ENCODE measurements around the gene DUSP6. TPM values are rescaled to one million over a fixed set of nuclear protein-coding genes. Genes with fewer than 3 reads are reported as not detected.

Gene DUSP6
- total and polyA plus RNA-seq, 9 of the 15 experiments (the other 6 are each of a cell fraction or from before 2014, with no cell fraction given), result 0.04 to 0.60 (median 0.08) TPM; not detected in 2

DNA sequence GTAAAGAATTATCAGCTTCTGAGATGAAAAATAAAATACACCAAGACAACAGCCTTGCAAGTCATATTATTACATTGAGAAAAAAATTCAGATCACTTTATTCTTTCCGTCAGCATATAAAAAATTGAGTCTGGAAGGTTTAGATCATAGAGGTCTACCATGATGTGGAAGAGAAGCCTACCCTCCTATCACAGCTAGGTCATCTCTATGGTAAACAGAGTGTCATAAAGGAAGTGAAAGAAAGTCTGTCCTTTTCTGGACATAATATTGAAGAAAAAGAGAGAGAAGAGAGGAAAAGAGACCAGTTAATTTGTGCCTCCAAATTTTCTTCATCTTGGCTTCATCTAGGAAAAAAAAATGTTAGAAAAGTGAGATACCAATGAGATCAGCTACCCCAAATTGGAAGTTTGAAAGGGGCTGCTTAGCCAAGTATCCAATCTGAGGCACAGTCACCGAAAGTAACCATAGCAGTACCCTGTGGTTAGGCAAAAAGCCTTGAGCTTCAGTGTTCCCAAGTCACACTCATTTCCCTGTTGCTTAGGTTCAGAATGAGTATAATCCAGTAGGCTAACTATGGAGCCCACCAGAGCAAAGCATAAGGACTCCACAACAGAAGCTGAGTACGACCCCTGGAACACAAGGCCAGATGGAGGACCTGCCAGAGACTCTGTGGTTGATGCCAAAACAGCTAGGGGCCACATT is 38.1 kb downstream of the DUSP6 start:
- Histone ChIP-seq H3K27ac (ENCODE audit: extremely low read depth, low read depth, low read length) (no peak overlapping the region), H3K9me3 (replicated peaks; ENCODE audit: control insufficient read depth, insufficient read depth, low read depth, low read length) (no peaks in the 10 kb centered on the region), H3K4me1 (replicated peaks in 1 of 2; ENCODE audit: control insufficient read depth in 2 of 2, insufficient read depth in 2 of 2, low read length in 2 of 2) (no peaks in the 10 kb centered on the region; a peak in 1 of 5 replicates), H3K4me3 (no peak overlapping the region), H2AFZ (ENCODE audit: low read depth, low read length) (0 out of 2 replicates have a peak overlapping the region, but pooled peaks have one; percentile 23), H3K9ac (ENCODE audit: insufficient read depth in 1 of 2, low read depth in 2 of 2, low read length in 2 of 2) (no peak overlapping the region), H4K20me1 (replicated peaks; ENCODE audit: control insufficient read depth, insufficient read depth, low read length) (no peaks in the 10 kb centered on the region), H3K4me2 (ENCODE audit: insufficient read depth, low read length) (no peak overlapping the region), H3K27me3 (ENCODE audit: control insufficient read depth in 2 of 2, insufficient read depth in 2 of 2, low read length in 2 of 2) (no peaks in the 10 kb centered on the region), H3K9me1 (ENCODE audit: control insufficient read depth, insufficient read depth, low read length) (no peaks in the 10 kb centered on the region), H3K36me3 (ENCODE audit: control insufficient read depth, insufficient read depth, low read length) (no peaks in the 10 kb centered on the region), H3K79me2 (ENCODE audit: control insufficient read depth, insufficient read depth, low read length) (no peaks in the 10 kb centered on the region)
- ChIA-PET POLR2A (interaction anchor here (0.5 to 1.5 kb wide), 3 partner anchors 14 to 155 kb away, joined by 3 to 5 read pairs (median 3); no protein-coding TSS in a partner anchor), CTCF (ENCODE audit: low intra/inter-chr PET ratio) (no interaction called here)
- DNase-seq (ENCODE audit: extremely low read depth in 1 of 4, low spot score in 3 of 4) (no peak), ATAC-seq (no peak), FAIRE-seq (no peak)
- 13% methylated on average over 3 of the region's 3 CpGs for WGBS (ENCODE audit: insufficient coverage, low coverage, missing lambda C conversion rate)
- in situ Hi-C loops (cut with MboI) (no loop called here), intact Hi-C loops (cut with micrococcal nuclease) (no loop called here)
- BruUV-seq (replicated peaks), result no TSS peak
- TF ChIP-seq, protein P1, sequence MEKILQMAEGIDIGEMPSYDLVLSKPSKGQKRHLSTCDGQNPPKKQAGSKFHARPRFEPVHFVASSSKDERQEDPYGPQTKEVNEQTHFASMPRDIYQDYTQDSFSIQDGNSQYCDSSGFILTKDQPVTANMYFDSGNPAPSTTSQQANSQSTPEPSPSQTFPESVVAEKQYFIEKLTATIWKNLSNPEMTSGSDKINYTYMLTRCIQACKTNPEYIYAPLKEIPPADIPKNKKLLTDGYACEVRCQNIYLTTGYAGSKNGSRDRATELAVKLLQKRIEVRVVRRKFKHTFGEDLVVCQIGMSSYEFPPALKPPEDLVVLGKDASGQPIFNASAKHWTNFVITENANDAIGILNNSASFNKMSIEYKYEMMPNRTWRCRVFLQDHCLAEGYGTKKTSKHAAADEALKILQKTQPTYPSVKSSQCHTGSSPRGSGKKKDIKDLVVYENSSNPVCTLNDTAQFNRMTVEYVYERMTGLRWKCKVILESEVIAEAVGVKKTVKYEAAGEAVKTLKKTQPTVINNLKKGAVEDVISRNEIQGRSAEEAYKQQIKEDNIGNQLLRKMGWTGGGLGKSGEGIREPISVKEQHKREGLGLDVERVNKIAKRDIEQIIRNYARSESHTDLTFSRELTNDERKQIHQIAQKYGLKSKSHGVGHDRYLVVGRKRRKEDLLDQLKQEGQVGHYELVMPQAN (IDR thresholded peaks at IDR 0.05; ENCODE audit: borderline replicate concordance), result no peak
- TF ChIP-seq TAF15 (IDR thresholded peaks at IDR 0.05; ENCODE audit: low read depth, low read length) (no peak), GTF2E2 (tag; IDR thresholded peaks at IDR 0.05) (no peak), ZEB2 (IDR thresholded peaks at IDR 0.05) (no peak), GABPA (tag; conservative IDR thresholded peaks at IDR 0.05; ENCODE audit: low read depth) (peak; percentile 35; the same call in 1 of the 2 replicates), NFYB (IDR thresholded peaks at IDR 0.05; ENCODE audit: extremely low read depth, insufficient read length) (no peak), E4F1 (CRISPR knock-in tag; IDR thresholded peaks at IDR 0.05; ENCODE audit: borderline replicate concordance) (no peak), NR4A1 (CRISPR knock-in tag; IDR thresholded peaks at IDR 0.05) (no peak), NR4A1 (tag; IDR thresholded peaks at IDR 0.05) (peak; percentile 61; the same call in 1 of the 2 replicates), ZNF239 (CRISPR knock-in tag; IDR thresholded peaks at IDR 0.05) (no peak)
- TF ChIP-seq, protein P2, sequence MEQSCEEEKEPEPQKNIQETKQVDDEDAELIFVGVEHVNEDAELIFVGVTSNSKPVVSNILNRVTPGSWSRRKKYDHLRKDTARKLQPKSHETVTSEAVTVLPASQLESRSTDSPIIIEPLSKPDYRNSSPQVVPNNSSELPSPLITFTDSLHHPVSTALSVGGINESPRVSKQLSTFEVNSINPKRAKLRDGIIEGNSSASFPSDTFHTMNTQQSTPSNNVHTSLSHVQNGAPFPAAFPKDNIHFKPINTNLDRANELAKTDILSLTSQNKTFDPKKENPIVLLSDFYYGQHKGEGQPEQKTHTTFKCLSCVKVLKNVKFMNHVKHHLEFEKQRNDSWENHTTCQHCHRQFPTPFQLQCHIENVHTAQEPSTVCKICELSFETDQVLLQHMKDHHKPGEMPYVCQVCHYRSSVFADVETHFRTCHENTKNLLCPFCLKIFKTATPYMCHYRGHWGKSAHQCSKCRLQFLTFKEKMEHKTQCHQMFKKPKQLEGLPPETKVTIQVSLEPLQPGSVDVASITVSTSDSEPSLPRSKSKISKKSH (CRISPR knock-in tag; IDR thresholded peaks at IDR 0.05), result no peak
- TF ChIP-seq, protein P3, sequence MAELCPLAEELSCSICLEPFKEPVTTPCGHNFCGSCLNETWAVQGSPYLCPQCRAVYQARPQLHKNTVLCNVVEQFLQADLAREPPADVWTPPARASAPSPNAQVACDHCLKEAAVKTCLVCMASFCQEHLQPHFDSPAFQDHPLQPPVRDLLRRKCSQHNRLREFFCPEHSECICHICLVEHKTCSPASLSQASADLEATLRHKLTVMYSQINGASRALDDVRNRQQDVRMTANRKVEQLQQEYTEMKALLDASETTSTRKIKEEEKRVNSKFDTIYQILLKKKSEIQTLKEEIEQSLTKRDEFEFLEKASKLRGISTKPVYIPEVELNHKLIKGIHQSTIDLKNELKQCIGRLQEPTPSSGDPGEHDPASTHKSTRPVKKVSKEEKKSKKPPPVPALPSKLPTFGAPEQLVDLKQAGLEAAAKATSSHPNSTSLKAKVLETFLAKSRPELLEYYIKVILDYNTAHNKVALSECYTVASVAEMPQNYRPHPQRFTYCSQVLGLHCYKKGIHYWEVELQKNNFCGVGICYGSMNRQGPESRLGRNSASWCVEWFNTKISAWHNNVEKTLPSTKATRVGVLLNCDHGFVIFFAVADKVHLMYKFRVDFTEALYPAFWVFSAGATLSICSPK (IDR thresholded peaks at IDR 0.05; ENCODE audit: borderline replicate concordance), result no peak

Data from K562 (cell line).